CD4-positive, alpha-beta T cell treated with Interleukin-15 for 1 hour (primary cell): ENCODE results near the gene KIF5C.
A peak's percentile ranks its signal among the peaks of the same experiment; 100 is the strongest.

ENCODE experiments used
- DNase-seq: peaks from one replicate; pipeline ENCODE4 v3.0.0-alpha.2; 2020

The KIF5C gene

DNA sequence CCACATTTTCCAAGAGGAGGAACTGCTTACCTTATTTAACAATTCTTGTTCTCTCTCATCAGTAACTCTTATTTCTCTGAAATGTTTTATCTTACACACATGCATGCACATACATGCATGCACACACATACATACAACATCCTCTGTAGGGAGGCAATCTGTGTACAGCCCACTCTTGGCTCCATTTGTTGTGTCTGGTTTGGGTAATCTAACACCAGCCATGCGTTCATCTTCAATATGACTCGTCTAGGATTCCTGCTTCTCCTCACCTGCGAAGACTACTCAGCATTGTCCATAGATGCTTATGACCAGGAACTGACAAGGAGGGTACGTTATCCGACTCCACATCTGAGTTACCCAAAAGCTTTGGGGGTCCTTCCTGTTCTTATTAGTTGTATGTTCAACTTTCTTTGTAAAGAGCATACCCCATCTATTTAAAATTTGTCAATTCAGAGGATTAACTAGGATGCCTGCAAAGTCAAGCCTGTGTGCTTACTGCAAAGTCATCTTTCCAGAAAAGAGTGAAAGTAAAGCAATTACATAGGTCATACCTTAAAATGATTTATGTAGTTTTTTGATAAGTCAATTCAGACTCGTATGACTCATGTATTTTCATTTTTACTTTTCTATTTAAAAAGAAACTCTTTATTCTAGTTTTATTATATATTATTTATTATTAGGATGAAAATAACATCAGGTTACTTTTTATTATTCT, 181.7 kb downstream of the KIF5C start:
- DNase-seq = no peak

DNA sequence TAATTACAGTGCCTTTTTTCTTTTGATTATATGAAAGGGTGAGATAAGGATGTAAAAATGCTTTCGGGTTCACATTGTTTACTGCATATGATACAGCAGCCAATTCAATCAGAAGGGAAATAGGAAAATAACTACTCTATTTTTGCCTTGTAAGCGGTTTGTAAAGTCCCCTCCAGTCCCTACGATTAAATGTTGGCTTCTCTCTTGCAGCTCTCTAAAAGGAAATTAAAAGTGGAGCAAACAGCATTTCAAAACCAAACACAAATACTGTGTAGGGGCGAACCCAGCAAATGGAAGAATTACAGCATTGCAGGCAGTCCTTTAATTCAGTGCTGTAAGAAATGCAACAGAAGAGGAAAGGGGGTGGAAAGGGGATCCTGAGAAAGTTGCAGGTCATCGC, 182.4 kb downstream of the KIF5C start:
- DNase-seq = no peak

DNA sequence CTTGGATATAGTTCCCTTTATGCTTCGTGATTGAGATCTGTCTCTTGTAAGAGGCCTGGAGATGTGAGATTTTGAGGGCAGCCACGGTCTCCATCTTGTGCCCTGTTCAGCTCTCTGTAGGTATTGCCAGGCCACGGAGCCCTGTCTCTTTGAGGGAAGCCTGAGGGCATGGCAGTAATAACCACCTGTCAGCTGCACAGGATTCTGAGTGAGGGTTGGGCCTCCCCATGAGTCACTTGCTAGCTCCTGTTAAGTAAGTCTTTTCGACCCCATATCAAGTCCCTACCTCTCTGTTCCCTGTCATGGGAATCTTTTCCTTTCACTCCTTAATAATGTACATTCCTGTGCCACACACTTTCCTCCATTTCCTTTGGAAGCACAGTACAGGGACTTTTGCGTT, 183.9 kb downstream of the KIF5C start:
- no peak for DNase-seq

DNA sequence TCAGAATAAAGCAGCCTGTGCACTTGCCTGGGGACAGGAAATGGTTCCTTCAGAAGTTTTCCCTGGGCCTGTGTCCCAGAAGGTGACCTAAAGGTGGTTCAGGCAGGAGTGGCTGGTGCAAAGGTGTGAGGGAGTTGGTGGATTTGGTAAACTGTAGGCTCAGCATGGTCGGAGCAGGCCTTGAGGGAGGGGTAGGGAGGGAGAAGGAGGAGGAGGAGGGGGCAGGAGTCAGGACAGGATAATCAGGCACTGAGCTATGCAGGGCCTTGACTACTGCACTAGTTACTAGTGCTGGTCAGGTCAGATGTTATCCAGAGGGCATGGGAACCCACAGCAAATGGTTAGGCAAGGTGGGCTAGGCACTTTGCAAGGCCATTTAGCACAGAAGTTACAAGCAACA, 184.8 kb downstream of the KIF5C start:
- no peak for DNase-seq

DNA sequence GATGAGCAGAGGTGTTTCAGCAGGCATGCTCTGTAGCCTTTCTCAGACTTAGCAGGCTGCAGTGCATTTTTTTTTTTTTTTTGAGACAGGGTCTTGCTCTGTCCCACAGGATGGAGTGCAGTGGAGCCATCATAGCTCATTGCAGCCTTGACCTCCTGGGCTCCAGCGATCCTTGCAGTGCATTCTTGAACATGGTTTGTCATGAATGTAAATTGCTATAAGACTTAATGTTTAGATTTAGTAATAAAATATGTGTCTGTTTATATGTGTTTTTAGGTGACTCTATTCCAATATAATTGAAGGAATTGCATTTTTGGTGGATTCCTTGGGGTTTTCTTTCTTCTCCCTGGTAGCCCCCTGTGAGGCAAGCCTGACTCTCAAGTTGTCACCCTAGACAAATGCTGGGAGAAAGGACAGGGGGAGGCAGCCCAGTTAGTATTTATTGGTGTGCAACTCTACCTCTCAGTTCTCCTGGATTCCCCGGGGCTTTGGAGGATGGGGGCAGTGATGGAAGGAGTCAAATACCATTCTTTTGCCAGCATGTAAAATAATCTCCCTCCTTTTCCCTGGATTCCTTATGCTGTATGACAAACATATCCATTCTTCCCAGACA, 186.2 kb downstream of the KIF5C start:
- no peak for DNase-seq

DNA sequence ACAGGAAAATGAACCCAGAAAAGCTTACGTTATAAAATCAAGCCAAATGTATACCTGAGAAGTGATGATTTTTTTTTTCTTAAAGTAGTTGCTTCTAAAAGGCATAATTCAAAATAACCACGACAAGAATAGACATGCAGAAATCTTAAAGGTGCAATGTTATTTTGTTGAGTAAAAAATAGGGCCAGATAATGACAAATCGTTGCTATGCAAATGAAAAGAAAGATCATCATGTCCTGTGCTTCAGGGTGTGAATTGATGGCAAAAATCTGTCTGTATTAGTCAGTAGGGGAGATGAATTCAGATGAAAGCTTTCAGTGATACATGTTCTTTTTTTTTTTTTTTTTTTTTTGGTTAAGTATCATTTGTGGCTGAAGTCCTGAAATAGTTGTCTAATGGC, 187.5 kb downstream of the KIF5C start:
- DNase-seq = no peak

DNA sequence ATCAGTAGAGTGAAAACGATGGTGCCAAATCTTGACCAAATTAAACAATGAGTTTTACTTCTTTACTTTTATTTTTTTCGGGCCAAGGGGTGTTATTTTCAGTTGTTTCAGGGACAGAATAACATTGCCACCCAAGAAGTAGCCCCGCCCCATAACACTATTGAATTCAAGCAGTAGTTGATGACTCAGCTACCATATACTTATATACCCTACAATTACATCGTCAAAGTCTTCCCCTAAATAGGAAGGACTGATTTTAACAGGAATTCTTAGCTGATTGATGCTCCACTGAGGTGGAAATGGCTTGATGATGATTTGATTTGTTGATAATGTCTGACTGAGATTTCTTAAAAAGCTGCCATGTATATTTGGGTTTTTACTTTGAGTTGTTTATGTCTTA, 188.2 kb downstream of the KIF5C start:
- DNase-seq = no peak

DNA sequence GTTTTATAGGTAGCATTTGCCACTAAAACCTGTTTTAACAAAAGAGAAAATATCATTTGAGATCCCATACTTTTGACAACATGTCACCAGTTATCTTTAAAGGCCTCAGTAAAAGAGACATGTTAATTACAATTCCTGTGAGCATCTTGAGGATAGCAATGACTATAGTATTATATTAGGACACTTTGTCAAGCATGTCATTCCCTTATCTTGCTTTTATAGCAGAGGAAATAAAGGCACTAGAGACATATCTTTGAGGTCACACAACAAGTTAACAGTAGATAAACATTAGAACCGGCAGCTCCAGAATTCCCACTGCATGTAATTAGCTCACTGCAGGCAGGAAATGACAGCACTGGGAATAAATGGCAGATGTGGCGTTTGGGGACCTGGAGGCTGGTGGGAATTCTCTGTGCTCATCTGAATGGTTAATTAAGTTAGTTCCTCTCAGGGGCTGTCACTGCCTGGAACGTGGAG, 189.4 kb downstream of the KIF5C start:
- no peak for DNase-seq

DNA sequence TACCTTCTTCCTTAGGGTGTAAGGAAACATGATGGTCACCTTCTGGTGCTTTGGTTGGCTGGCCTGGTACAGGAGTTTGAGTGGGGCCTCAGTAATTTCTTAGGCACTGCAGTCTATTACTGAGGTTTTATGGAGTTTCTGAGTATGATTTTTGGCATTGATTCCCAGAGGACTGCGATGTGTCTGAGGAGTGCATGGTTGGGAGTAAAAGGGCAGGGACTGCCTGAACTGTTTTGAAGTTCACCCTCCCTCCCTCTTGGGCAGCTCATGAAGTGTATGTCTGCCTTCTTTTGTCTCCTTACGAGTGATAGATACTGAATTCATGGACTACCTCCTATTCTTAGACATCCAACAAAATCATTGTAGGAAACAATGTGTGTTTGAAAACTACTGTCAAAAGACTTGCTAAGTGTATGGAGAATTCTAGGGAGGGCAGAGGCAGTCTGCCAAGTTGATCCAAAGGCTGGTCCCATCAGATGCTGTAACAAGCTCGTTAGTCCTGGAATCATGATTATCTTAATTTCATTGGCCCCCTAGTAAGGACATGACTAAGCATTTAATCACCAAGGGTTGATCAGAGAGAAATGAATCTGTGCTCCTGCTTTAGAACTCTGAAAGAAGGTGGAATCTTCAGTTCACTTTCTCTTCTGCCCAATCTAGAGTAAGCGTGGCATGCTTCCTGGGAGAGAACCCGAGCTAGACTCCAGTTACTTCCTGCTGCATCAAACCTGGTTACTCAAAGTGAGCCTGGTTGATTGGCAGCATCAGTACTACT, 190.0 kb downstream of the KIF5C start:
- no peak for DNase-seq

DNA sequence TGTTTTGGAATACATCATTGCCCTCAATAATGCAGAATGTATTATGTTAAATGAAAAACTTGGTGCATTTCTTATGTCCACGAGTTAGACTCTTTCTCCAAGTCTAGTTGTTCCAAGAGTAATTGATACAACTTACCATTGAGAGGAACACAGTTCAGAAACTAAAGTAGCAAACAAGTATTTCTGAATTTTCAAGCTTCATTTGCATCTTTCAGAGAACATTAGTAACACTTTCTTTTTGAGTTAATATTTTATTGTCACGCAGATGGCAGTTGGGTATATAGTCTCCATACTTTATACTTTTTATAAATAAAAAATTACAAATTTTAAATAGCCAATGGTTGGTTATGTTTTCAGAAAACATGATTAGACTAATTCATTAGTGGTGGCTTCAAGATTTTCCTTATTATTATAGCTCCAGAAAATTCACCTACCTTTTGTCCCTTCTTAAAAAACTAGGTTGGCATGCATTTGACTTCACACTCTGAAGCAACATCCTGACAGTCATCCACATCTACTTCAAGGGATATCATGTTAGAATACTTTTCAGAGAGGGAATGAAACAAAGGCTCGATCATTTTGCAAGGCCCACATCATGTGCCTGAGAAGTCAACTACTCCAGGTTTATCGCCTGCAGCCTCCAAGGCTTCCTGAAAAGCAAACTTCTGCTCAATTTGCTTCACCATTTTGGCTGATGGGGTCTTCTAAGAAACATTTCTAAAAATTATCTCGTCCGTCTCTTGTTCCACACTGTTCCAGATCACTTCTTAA, 193.4 kb downstream of the KIF5C start:
- no peak for DNase-seq

DNA sequence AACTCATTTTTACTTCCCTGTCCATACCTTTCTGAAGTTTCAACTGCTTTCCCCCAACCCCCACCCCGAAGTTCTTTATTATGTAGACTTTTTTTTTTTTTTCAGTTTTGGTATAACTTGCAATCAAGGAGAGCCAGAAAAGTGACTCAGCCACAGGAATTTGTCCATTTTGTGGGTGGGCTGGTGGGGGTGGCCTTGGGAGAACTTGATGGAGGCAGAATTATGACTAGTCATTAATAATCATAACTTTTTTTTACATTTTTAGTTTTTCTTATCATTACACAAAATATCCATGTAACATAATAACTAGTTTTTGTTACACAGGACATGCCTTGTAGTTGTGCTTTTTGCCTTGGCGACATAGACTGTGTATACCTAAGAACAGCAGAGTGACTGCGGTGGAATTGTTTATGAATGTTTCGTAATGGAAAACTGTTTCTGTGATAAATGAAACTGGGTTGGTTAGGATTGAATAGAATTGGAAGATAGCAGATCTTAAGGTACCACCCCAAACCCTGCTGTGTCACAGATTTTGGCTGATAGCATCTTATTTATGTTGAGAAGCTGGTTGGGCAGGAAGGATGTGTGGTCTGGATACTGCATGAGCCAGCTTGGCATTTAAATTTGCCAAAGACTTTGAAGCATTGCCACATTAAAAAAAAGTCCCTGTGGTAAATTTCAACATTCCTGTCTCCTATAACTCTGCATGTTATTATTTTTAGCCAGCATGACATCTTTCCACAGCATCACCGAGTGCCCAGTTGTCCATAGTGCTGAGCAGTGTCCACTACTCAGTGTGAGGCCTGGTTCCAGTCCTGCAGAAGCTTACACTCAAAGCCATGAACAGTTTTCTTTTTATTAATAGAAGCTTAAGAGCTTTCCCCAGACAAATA, 194.2 kb downstream of the KIF5C start:
- peak; percentile 21 for DNase-seq

DNA sequence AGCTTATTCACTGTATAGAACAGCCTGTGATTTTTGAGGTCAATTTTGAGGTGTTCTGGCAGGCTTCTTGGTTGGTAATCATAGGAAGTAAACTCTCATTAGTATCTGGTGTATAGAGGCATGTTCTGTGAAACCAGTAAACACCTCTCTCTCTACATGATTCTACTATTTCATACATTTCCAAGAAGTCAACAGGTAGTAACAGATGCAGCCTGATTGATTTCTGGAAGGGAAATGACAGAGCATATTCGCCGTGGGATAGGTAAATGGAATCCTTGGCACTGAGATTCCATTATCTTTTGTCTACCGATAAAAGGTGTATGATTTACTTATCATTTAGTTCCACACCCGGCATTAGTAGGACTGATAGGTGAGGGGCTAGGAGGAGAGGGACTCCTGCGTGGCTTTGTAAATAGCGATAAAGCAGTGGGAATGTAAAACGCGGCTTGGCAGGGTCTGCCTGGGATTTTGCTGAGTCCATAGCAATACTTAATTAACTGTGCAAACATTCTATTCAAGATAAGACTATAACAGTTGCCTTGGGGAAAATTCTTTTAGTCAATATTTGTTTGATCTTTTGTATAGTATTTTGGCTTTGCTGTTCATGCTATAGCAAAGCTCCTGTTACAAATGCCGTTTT, 195.8 kb downstream of the KIF5C start:
- no peak for DNase-seq

DNA sequence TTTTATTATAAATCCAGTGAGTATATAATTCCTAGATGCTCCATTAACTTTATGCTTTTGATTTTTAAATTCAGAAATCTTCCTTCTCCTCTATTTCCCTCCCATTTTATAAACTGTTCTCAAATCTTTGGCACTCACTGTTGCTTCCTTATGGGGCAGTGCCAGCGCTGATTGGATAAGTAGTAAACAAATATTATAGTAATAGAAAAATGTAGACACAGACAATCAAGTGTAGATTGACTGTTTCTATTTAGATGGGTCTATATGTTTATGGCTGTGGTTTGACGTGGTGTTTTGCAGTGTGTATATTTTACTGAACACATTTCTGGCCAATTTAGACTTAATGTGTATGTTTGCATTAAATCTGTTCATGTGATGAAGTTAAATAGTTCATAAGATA, 200.1 kb downstream of the KIF5C start:
- DNase-seq = no peak

DNA sequence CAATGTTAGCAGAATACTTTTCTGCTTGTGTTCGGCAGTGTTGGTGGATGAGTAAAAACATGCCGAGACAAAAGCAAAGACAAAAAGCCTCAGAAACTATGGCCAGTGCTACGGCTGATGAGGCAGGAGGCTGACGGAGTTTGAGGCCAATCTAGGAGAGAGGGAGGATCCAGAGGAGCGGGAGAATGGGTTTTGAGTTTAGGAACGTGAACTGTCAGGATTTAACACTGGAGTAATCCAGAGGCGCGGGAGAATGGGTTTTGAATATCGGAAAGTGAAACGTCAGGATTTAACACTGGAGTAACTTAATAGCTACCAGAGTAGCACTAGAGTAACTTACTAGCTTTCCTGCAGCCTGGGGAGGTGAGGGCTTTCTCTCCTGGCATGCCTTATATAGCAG, 200.8 kb downstream of the KIF5C start:
- DNase-seq = no peak
